Activated naive CD4-positive, alpha-beta T cell treated with anti-CD3 and anti-CD28 coated beads, Interleukin-2, amount 50 U/mL, for 24 hours (primary cell): ENCODE results near the gene FAM47A.

Experiments used
- H3K27ac Mint-ChIP-seq: one replicate; pipeline ENCODE4 v1.8.0; 2021; ENCODE audit warnings: mild to moderate bottlenecking, mixed read lengths
- H3K27me3 Mint-ChIP-seq: one replicate; pipeline ENCODE4 v1.8.0; 2021; ENCODE audit warnings: mixed read lengths
- H3K36me3 Mint-ChIP-seq: one replicate; pipeline ENCODE4 v1.8.0; 2021; ENCODE audit warnings: mixed read lengths
- H3K4me1 Mint-ChIP-seq: one replicate; pipeline ENCODE4 v1.8.0; 2021; ENCODE audit warnings: mixed read lengths
- H3K4me3 Mint-ChIP-seq: one replicate; pipeline ENCODE4 v1.8.0; 2021; ENCODE audit warnings: mild to moderate bottlenecking, mixed read lengths
- H3K9me3 Mint-ChIP-seq: one replicate; pipeline ENCODE4 v1.8.0; 2021; ENCODE audit warnings: mixed read lengths

The FAM47A gene

GRCh38 chrX:34132028-34132427, at the start of gene FAM47A:
TSS of gene FAM47A (minus strand) at chrX:34132314. CDS start at chrX:34132278, 36 bp downstream.
- Mint-ChIP-seq H3K9me3 (no peaks in the 10 kb centered on the region), H3K4me3 (no peak within 1 kb of the TSS), H3K27ac (no peak within 1 kb of the TSS), H3K27me3 (no peaks in the 10 kb centered on the region), H3K36me3 (no peaks in the 10 kb centered on the region), H3K4me1 (no peaks in the 10 kb centered on the region)

- no peaks in the 10 kb centered on the region for H3K4me1 Mint-ChIP-seq
- H3K36me3 Mint-ChIP-seq, result no peaks in the 10 kb centered on the region
- no peak overlapping the region for H3K4me3 Mint-ChIP-seq
- H3K9me3 Mint-ChIP-seq, result no peaks in the 10 kb centered on the region
- no peaks in the 10 kb centered on the region for H3K27me3 Mint-ChIP-seq
- H3K27ac Mint-ChIP-seq, result no peak overlapping the region
These were observed 15.2 kb upstream of the FAM47A start for GRCh38 chrX:34147345-34147744.

- H3K27me3 Mint-ChIP-seq, result no peaks in the 10 kb centered on the region
- H3K27ac Mint-ChIP-seq, result no peak overlapping the region
- no peaks in the 10 kb centered on the region for H3K9me3 Mint-ChIP-seq
- no peaks in the 10 kb centered on the region for H3K4me1 Mint-ChIP-seq
- no peaks in the 10 kb centered on the region for H3K36me3 Mint-ChIP-seq
- no peak overlapping the region for H3K4me3 Mint-ChIP-seq
These were observed 14.8 kb upstream of the FAM47A start for GRCh38 chrX:34146906-34147305.

- Mint-ChIP-seq H3K4me1 (no peaks in the 10 kb centered on the region), H3K4me3 (no peak overlapping the region)
These were observed 12.1 kb upstream of the FAM47A start for GRCh38 chrX:34144246-34144645.

GRCh38 chrX:34140816-34141215, 8.7 kb upstream of the FAM47A start:
- H3K36me3 Mint-ChIP-seq, result no peaks in the 10 kb centered on the region
- H3K9me3 Mint-ChIP-seq, result no peaks in the 10 kb centered on the region
- no peak overlapping the region for H3K4me3 Mint-ChIP-seq
- H3K4me1 Mint-ChIP-seq, result no peaks in the 10 kb centered on the region
- H3K27me3 Mint-ChIP-seq, result no peaks in the 10 kb centered on the region
- H3K27ac Mint-ChIP-seq, result no peak overlapping the region

More at GRCh38 chrX:34144246-34144645, 12.1 kb upstream of the FAM47A start:
- Mint-ChIP-seq H3K36me3 (no peaks in the 10 kb centered on the region), H3K9me3 (no peaks in the 10 kb centered on the region), H3K27me3 (no peaks in the 10 kb centered on the region), H3K27ac (no peak overlapping the region)

- Mint-ChIP-seq H3K4me3 (no peak overlapping the region), H3K9me3 (no peaks in the 10 kb centered on the region)
These were observed 952 bp downstream of the FAM47A start for GRCh38 chrX:34130980-34131744.

GRCh38 chrX:34130501-34130900, 1.6 kb downstream of the FAM47A start:
- Mint-ChIP-seq H3K27ac (no peak overlapping the region), H3K4me1 (no peaks in the 10 kb centered on the region), H3K36me3 (no peaks in the 10 kb centered on the region), H3K9me3 (no peaks in the 10 kb centered on the region), H3K4me3 (no peak overlapping the region), H3K27me3 (no peaks in the 10 kb centered on the region)

More at GRCh38 chrX:34130980-34131744, 952 bp downstream of the FAM47A start:
- H3K4me1 Mint-ChIP-seq, result no peaks in the 10 kb centered on the region
- no peaks in the 10 kb centered on the region for H3K27me3 Mint-ChIP-seq
- H3K27ac Mint-ChIP-seq, result no peak overlapping the region
- no peaks in the 10 kb centered on the region for H3K36me3 Mint-ChIP-seq

GRCh38 chrX:34126011-34126410, 6.1 kb downstream of the FAM47A start:
- Mint-ChIP-seq H3K27ac (no peak overlapping the region), H3K27me3 (no peaks in the 10 kb centered on the region), H3K36me3 (no peaks in the 10 kb centered on the region), H3K4me3 (no peak overlapping the region), H3K9me3 (no peaks in the 10 kb centered on the region), H3K4me1 (no peaks in the 10 kb centered on the region)

- no peak overlapping the region for H3K4me3 Mint-ChIP-seq
- no peak overlapping the region for H3K27ac Mint-ChIP-seq
- no peaks in the 10 kb centered on the region for H3K9me3 Mint-ChIP-seq
- no peaks in the 10 kb centered on the region for H3K27me3 Mint-ChIP-seq
- no peaks in the 10 kb centered on the region for H3K36me3 Mint-ChIP-seq
- no peaks in the 10 kb centered on the region for H3K4me1 Mint-ChIP-seq
These were observed 13.0 kb downstream of the FAM47A start for GRCh38 chrX:34119122-34119521.

GRCh38 chrX:34112459-34112858, 19.7 kb downstream of the FAM47A start:
- no peak overlapping the region for H3K4me3 Mint-ChIP-seq
- no peaks in the 10 kb centered on the region for H3K36me3 Mint-ChIP-seq
- no peaks in the 10 kb centered on the region for H3K27me3 Mint-ChIP-seq
- no peaks in the 10 kb centered on the region for H3K4me1 Mint-ChIP-seq
- H3K27ac Mint-ChIP-seq, result no peak overlapping the region
- peaks cover 4% of the 10 kb centered on the region for H3K9me3 Mint-ChIP-seq
